Thyroid gland (tissue), 4 donors: ENCODE results near the gene SRSF1. TPM values are rescaled to one million over a fixed set of nuclear protein-coding genes. Genes with fewer than 3 reads are reported as not detected.

Experiments
- DNase-seq, 2 donors: peaks; one replicate each; pipeline ENCODE4 v3.0.0-alpha.2; 2019
- H3K27ac ChIP-seq, 3 donors: fragments of 200-600 bp; sonication (generic); 1 replicate in 2 of 3; 2 replicates in 1 of 3; pipeline ENCODE4 v1.5.1; 2016 to 2019; ENCODE audit warnings: mild to moderate bottlenecking in 1 of 3, moderate library complexity in 1 of 3
- H3K27me3 ChIP-seq: fragments of 200-600 bp; sonication (generic); one replicate; pipeline ENCODE4 v1.5.1; 2019
- H3K36me3 ChIP-seq, 2 donors: fragments of 200-600 bp; sonication (generic); one replicate each; pipeline ENCODE4 v1.5.1; 2016 to 2019
- H3K4me1 ChIP-seq, 2 donors: fragments of 200-600 bp; sonication (generic); one replicate each; pipeline ENCODE4 v1.5.1; 2017 to 2019
- H3K4me3 ChIP-seq, 3 donors: fragments of 200-600 bp; sonication (generic); replicated peaks in 1 of 3; 1 replicate in 2 of 3; 2 replicates in 1 of 3; pipeline ENCODE4 v1.5.1; 2016; ENCODE audit warnings: mild to moderate bottlenecking in 1 of 3
- H3K9me3 ChIP-seq: fragments of 200-600 bp; sonication (generic); one replicate; pipeline ENCODE4 v1.5.1; 2017
- CTCF ChIP-seq, 6 experiments: fragments of 200-600 bp in 3 of 6; fragments of 450-650 bp in 3 of 6; sonication (generic) in 3 of 6; IDR thresholded peaks; one replicate each; pipeline ENCODE4 v1.5.1; 2016 to 2019; ENCODE audit warnings: antibody characterized with exemption in 6 of 6, mild to moderate bottlenecking in 2 of 6, inconsistent platforms in 1 of 6, moderate library complexity in 1 of 6
- POLR2A ChIP-seq, 2 donors: fragments of 450-650 bp; IDR thresholded peaks; one replicate each; pipeline ENCODE4 v1.6.1; 2017; ENCODE audit warnings: antibody characterized with exemption in 2 of 2, mild to moderate bottlenecking in 2 of 2, moderate library complexity in 1 of 2
- WGBS, 2 donors: methylation state at CpG; one replicate each; pipeline ENCODE4 v1.1.5; 2017; 5-methylcytosine and 5-hydroxymethylcytosine counted together
- intact Hi-C: fragments of 100-400 bp; cut with DNase I; formaldehyde crosslinking; loops from one replicate; pipeline ENCODE4 v1.15.1; 2023
- small RNA-seq: library from RNA; depleted of rRNA; stranded (forward); fragments of <200 nt; gene quantifications from one replicate; pipeline ENCODE3, GENCODE V24; 2016
- total RNA-seq, 4 donors: library from RNA; depleted of rRNA; stranded (reverse); fragments of >200 nt; gene quantifications; one replicate each; pipeline ENCODE4 v1.2.3, GENCODE V29; 2016

Gene SRSF1
- total RNA-seq, 4 donors from 2014 or later: 181 to 266 (median 214) TPM

DNA sequence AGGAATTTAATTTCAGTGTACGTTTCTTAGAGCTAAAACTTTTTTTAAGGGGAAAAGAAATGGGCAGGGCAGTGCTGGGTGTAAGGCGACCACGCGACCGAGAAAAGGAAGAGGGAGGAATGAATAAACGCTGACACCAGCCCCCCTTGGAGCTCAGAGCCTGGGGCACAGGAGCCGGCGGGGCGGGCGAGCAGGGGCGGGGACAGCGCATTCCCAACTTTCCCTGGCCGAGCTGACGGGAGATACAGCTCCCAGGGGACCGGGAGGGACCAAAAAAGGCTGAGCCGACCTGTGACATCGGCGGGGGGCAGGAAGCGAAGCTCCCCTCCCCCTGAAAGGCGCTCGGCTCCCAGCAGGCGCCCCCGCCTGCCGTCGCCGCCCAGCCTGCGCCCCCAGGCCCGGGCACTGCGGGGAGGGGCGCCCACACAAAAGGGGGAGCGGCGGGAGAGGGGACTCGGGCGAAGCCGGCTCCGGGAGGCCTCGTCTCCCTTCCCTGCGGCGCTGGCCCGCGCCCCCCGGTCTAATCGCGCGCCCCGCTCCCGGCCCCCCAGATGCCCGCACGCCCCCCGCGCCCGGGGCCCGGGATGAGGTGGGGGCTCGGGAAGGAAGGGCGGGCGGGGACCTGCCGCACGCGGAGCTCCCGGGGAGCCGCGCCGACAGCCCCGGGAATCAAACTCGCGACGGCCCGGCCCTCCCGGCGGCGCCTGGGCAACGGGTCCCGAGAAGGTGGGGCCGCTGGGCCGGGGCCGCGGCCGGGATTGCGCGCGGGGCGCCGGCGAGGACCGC, 52.5 kb downstream of the SRSF1 start:
- TF ChIP-seq POLR2A (IDR thresholded peaks at IDR 0.05) (peak in 1 of 2 donors; percentile 44), CTCF (IDR thresholded peaks at IDR 0.05) (no peak)
- DNase-seq: peak; percentile 70 to 76
- H3K4me1 ChIP-seq: peaks cover 22 to 41% of the 10 kb centered on the region in 2 donors

DNA sequence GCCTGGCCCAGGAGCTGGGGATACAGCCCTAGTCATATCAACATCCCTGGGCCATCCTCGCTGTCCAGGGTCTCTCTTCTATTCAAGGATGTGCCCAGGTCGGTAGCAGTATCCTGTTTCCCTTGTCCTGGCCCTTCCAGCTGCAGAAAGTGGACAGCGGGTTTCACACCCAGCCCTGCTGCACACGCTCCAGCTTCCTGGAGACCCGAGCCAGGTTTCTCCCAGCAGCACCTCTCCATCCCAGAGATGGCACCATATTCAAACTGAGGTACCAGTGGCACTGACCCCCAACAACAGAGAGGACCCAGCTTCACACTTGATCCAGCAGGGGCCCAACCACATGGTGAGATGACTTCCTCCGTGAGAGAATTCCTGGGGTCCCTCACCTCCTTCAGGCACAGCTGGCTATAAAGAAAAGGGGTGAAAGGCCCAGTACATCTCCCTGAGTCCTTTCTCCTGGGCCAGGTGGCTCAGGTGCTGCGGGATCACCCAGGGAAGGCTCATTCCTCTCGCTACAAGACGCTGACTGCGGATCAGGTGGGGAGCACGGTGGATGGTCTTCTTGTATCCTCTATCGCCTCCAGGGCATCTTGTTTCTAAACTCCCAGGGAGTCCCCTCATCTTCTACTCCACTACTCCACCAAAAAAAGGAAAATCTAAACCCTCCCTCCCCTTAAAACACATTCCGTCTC, 53.2 kb downstream of the SRSF1 start:
- Histone ChIP-seq H3K36me3 (no peaks in the 10 kb centered on the region), H3K27ac (peak overlapping the region; percentile 74 to 97 (median 95)), H3K4me1 (peaks cover 30 to 48% of the 10 kb centered on the region in 2 donors), H3K4me3 (peak overlapping the region in 2 of 3 donors; percentile 79 to 97), H3K9me3 (no peaks in the 10 kb centered on the region), H3K27me3 (no peaks in the 10 kb centered on the region)
- intact Hi-C loops: loop anchor here (5.0 kb wide), 1 partner anchor 62 kb away; no protein-coding TSS in a partner anchor
- 66 to 76% methylated on average over 9 to 13 of the region's 13 CpGs for WGBS, 2 donors
- TF ChIP-seq POLR2A (IDR thresholded peaks at IDR 0.05) (no peak), CTCF (IDR thresholded peaks at IDR 0.05) (no peak)
- no peak for DNase-seq

More for the DNA sequence above, 52.5 kb downstream of the SRSF1 start:
- intact Hi-C loops: loop anchor here (5.0 kb wide), 2 partner anchors 62 to 87 kb away; no protein-coding TSS in a partner anchor
- 0 to 6% methylated on average over 17 to 22 of the region's 85 CpGs for WGBS, 2 donors
- Histone ChIP-seq H3K4me3 (peak overlapping the region; percentile 42 to 97 (median 79)), H3K9me3 (no peaks in the 10 kb centered on the region), H3K36me3 (no peaks in the 10 kb centered on the region), H3K27ac (peak overlapping the region; percentile 74 to 97 (median 95)), H3K27me3 (no peaks in the 10 kb centered on the region)

Small RNAs within 50 kb of the gene (small RNA-seq; reads per million reads assigned to genes)
- not detected for gene AC015813.4

Other genes with a start within 250 kb of the SRSF1 start
- 10 to 100 TPM; 23.6 to 44.3 (median 34.8) TPM for gene MRPS23, start 157.2 kb downstream of the SRSF1 start, total RNA-seq
- gene CUEDC1, start 51.8 kb downstream of the SRSF1 start, total RNA-seq: 10 to 100 TPM; 25.6 to 32.3 (median 29.9) TPM
- 100 to 1,000 TPM in 1 of 4 donors, 10 to 100 TPM in 3; 88.5 to 147 (median 91.4) TPM for gene VEZF1, start 19.0 kb downstream of the SRSF1 start, total RNA-seq
- 10 to 100 TPM; 35.6 to 51.0 (median 41.2) TPM for gene DYNLL2, start 76.2 kb upstream of the SRSF1 start, total RNA-seq
- gene OR4D1, start 141.1 kb upstream of the SRSF1 start, total RNA-seq: not detected
- gene OR4D2, start 159.7 kb upstream of the SRSF1 start, total RNA-seq: not detected
- not detected for gene EPX, start 185.5 kb upstream of the SRSF1 start, total RNA-seq
- 10 to 100 TPM; 11.6 to 24.1 (median 15.2) TPM for gene MKS1, start 212.0 kb upstream of the SRSF1 start, total RNA-seq
- under 1 TPM in 1 of 4 donors, not detected in 3; 0.27 TPM for gene LPO, start 231.3 kb upstream of the SRSF1 start, total RNA-seq